HuH-7.5 (cell line): ENCODE measurements around the gene SENP7.
"Not testable (repeated sequence)": the region's sequence is repeated elsewhere in the genome, so short reads cannot be mapped to it uniquely, and the experiment has no call there.

Experiments
- DNase-seq: peaks from one replicate; pipeline ENCODE4 v3.0.0; 2011; ENCODE audit warnings: low spot score

The SENP7 gene

GRCh38 chr3:101325393-101326134 lies 187.4 kb downstream of the SENP7 start:
- DNase-seq: no peak

- DNase-seq: no peak
Observed at GRCh38 chr3:101320475-101320874, 192.5 kb downstream of the SENP7 start, which contains the start of gene IMPG2. TSS of gene IMPG2 (minus strand) at chr3:101320575. CDS start at chr3:101320372, 203 bp downstream.

DNA sequence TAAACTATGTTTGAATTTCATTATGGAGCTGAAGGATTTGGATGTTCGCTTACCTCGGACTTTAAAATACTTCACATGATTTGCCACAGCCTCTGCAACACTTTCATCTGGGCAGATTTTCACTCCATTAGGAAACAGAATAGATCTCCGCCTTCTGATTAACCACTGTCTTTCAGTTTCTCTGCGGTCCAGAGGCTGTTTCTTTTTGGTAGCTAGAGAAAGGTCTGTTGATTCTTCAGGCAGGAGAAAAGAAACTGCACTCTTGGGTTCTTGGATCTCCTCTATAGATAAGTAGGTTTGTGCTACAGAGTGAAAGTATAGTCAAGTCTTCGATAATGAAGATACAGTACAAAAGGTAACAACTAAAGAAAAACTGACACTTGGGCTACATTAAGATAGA lies 193.5 kb downstream of the SENP7 start:
- DNase-seq: no peak

DNA sequence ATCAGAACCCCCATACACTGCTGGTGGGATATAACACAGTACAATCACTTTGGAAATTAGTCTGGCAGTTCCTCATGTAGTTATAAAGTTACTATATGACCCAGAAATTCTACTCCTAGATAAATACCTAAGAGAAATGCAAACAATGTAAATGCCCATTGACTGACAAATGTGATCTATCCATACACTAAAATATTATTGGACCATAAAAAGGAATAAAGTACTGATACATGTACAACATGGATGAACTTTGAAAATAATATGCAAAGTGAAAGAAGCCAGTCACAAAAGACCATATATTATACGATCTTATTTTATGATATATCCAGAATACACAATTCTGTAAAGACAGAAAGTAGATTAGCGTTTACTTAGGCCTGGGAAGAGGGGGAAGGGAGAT lies 200.5 kb downstream of the SENP7 start:
- DNase-seq: no peak

DNA sequence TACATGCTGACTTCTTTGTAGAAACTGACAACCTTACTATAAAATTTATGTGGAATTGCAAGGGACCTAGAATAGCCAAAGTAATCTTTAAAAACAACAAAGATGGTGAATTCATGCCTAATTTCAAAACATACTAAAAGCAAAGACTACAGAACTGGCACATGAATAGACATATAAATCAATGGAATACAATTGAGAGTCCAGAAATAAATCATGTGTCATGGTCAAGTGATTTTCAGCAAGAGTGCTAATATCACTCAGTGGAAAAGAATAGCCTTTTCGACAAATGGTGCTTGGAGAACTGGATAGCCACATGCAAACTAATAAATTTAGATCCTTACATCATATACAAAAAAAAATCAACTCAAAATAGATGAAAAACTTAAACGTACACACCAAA lies 201.3 kb downstream of the SENP7 start:
- no peak for DNase-seq

GRCh38 chr3:101310978-101311375 lies 202.0 kb downstream of the SENP7 start:
- DNase-seq: no peak

GRCh38 chr3:101308147-101308772 lies 204.8 kb downstream of the SENP7 start:
- not testable (repeated sequence) for DNase-seq

GRCh38 chr3:101303836-101304235 lies 209.2 kb downstream of the SENP7 start:
- no peak for DNase-seq

- no peak for DNase-seq
Observed at GRCh38 chr3:101303089-101303731, 209.8 kb downstream of the SENP7 start.

DNA sequence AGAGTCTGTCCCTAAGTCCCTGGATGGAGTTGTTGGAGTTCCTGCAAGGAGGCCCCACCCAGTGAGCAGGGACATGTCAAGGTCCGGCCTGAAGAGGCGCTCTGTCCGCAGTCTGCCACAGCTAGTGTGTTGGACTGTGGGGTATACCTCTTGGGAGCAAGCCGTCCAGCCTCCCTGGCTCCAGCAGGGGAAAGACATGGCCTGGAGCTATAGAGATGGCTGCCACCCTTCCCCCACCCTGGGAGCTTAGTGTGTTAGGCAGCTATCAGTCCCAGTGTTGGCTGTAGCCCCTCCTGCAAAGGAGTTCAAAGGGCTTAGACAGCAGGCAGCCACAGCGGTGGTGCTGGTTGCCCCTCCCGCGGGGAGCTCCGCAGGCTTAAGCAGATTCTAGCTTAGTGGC lies 212.9 kb downstream of the SENP7 start:
- no peak for DNase-seq

GRCh38 chr3:101292027-101292426 lies 221.0 kb downstream of the SENP7 start:
- no peak for DNase-seq

GRCh38 chr3:101288294-101288693 lies 224.7 kb downstream of the SENP7 start:
- DNase-seq: no peak

- no peak for DNase-seq
Observed at GRCh38 chr3:101284757-101285156, 228.3 kb downstream of the SENP7 start.

DNA sequence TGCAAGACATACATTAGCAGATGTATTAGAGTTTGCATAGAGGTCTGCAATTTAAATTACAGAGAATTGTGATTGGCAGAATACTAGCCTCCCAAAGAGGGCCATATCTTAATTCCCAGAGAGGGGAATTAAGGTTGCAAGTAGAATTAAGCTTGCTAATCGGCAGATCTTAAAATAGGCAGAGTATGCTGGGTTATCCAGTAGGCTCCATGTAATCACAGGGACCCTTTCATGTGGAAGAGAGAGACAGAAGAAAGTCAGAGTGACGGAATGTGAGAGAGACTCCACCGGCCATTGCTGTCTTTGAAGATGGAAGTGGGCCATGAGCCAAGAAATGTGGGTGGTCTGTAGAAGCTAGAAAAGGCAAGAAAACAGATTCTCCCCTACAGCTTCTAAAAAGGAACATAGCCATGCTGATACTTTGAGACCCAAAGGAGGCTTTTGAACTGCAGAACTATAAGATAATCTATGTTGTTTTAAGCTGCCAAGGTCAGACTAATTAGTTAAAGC lies 231.4 kb downstream of the SENP7 start:
- DNase-seq: no peak

GRCh38 chr3:101279765-101280385 lies 233.1 kb downstream of the SENP7 start:
- no peak for DNase-seq

DNA sequence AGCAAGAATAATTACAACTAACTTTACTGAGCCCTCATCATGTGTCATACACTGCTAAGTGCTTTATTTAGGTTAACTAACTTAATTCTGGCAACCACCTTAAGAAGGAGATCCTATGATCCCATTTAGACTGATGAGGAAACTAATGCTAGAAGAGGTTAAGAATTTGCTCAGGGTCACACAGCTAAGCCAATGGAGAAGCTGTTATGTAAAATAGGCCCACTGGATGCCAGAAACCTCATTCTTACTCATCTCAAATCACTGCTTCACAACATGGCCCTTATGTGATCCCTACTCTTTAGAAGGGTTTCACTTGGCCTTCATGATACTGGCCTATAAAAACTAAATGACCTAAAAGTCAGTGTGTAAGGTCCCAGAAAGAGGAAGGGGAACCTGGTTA lies 233.8 kb downstream of the SENP7 start:
- no peak for DNase-seq

DNA sequence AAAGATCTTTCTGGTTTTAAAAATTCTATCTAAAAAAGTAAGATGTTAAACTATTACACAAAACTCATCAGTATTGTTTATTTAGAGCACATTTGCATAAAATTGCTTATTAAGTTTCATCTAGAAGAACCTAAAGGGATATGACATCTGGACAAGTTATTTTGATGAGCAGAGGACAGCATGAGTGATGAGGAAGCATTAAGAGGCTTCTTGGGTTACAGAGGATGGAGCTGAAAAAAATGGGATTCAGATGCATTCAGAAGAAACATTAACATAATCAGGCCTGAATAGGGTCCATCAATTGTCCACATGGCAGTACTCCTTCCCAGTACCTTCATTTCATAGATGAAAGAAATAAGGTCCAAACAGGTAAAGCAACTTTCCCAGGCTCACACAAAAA lies 234.3 kb downstream of the SENP7 start:
- no peak for DNase-seq
